Loucy (cell line): ENCODE results near the gene CDYL.

ENCODE experiments used
- H2AFZ ChIP-seq: fragments of 200-600 bp; sonication (generic); 2 replicates; pipeline ENCODE4 v1.6.0; 2016; ENCODE audit warnings: antibody characterized with exemption, mild to moderate bottlenecking, low read length, moderate library complexity
- H3F3A ChIP-seq: fragments of 200-600 bp; 2 replicates; pipeline ENCODE4 v1.6.0; 2016; ENCODE audit warnings: antibody characterized with exemption, low read depth, mild to moderate bottlenecking
- H3K27me3 ChIP-seq: fragments of 200-600 bp; sonication (generic); 2 replicates; pipeline ENCODE4 v1.6.1; 2014; ENCODE audit warnings: low read length, mild to moderate bottlenecking; ENCODE audit not compliant: insufficient read depth, poor library complexity, severe bottlenecking
- H3K36me3 ChIP-seq: fragments of 200-600 bp; sonication (generic); 2 replicates; pipeline ENCODE4 v1.6.1; 2016; ENCODE audit warnings: low read length; ENCODE audit not compliant: insufficient read depth
- H3K4me1 ChIP-seq: fragments of 200-600 bp; sonication (generic); 2 replicates; pipeline ENCODE4 v1.5.1; 2014; ENCODE audit warnings: low read length, mild to moderate bottlenecking; ENCODE audit not compliant: insufficient read depth, poor library complexity, severe bottlenecking
- H3K4me2 ChIP-seq: fragments of 200-600 bp; sonication (generic); 2 replicates; pipeline ENCODE4 v1.6.0; 2014; ENCODE audit warnings: antibody characterized with exemption, low read length, low read depth, mild to moderate bottlenecking; ENCODE audit not compliant: poor library complexity, severe bottlenecking
- H3K4me3 ChIP-seq: fragments of 200-600 bp; sonication (generic); 2 replicates; pipeline ENCODE4 v1.5.1; 2014; ENCODE audit warnings: low read length, mild to moderate bottlenecking, mixed read lengths; ENCODE audit not compliant: poor library complexity, severe bottlenecking
- H3K79me2 ChIP-seq: fragments of 200-600 bp; sonication (generic); 2 replicates; pipeline ENCODE4 v1.6.1; 2014; ENCODE audit warnings: low read length; ENCODE audit not compliant: insufficient read depth
- H3K9ac ChIP-seq: fragments of 200-600 bp; sonication (generic); 2 replicates; pipeline ENCODE4 v1.6.0; 2014; ENCODE audit warnings: mild to moderate bottlenecking, low read depth, low read length, moderate library complexity; ENCODE audit not compliant: poor library complexity, severe bottlenecking
- H3K9me2 ChIP-seq: fragments of 200-600 bp; sonication (generic); replicated peaks from 2 replicates; pipeline ENCODE4 v1.6.1; 2016; ENCODE audit warnings: low read depth, low read length, mixed read lengths
- H3K9me3 ChIP-seq: fragments of 200-600 bp; sonication (generic); 2 replicates; pipeline ENCODE4 v1.6.1; 2014; ENCODE audit warnings: mild to moderate bottlenecking, antibody characterized with exemption, low read length, low read depth; ENCODE audit not compliant: insufficient read depth
- H4K20me1 ChIP-seq: fragments of 200-600 bp; sonication (generic); 2 replicates; pipeline ENCODE4 v1.6.0; 2014; ENCODE audit warnings: antibody characterized with exemption, low read length, mild to moderate bottlenecking; ENCODE audit not compliant: insufficient read depth, poor library complexity, severe bottlenecking
- EZH2phosphoT487 ChIP-seq: fragments of 200-600 bp; IDR thresholded peaks from 2 replicates; pipeline ENCODE4 v1.6.1; 2018; ENCODE audit warnings: antibody characterized with exemption, mild to moderate bottlenecking, moderate library complexity, borderline replicate concordance
- TF ChIP-seq, protein P1 (sequence below): fragments of 200-600 bp; sonication (generic); conservative IDR thresholded peaks from 2 replicates; pipeline ENCODE4 v1.5.1; 2014; ENCODE audit warnings: mild to moderate bottlenecking, antibody characterized with exemption, low read length

CDYL gene

DNA sequence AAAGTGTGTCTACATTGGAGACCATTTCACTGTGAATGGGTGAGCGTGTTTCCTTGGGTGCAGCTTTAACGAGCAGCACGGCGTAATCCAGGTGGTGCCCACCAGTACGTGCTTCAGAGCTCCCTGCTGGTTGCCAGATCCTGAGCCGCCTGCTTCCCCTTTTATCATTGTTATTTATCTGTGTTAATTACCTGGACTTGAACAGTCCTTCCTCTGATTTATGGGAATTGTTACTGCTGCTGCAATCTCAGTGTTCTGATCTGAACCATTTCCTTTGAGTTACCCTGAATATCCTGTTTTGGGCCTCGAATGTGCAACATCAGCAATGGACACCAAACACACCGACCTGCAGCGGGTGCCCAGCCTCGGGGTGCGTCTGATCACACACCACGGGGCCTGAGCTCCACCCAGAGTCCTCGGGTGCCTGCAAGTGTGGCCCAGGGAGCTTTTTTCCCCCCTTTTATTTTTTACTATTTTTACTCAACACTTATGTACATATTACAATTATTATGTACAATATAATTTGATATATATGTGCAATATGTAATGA lies 146.4 kb downstream of the CDYL start:
- no peak overlapping the region for H3K4me2 ChIP-seq
- peaks cover 80% of the 10 kb centered on the region for H3K79me2 ChIP-seq
- no peak overlapping the region for H3K9ac ChIP-seq
- H3F3A ChIP-seq, result peaks cover 12% of the 10 kb centered on the region
- peaks cover 43% of the 10 kb centered on the region for H3K4me1 ChIP-seq
- no peak overlapping the region for H2AFZ ChIP-seq
- H3K9me3 ChIP-seq, result no peaks in the 10 kb centered on the region
- H3K9me2 ChIP-seq, result no peaks in the 10 kb centered on the region
- TF ChIP-seq, protein P1, sequence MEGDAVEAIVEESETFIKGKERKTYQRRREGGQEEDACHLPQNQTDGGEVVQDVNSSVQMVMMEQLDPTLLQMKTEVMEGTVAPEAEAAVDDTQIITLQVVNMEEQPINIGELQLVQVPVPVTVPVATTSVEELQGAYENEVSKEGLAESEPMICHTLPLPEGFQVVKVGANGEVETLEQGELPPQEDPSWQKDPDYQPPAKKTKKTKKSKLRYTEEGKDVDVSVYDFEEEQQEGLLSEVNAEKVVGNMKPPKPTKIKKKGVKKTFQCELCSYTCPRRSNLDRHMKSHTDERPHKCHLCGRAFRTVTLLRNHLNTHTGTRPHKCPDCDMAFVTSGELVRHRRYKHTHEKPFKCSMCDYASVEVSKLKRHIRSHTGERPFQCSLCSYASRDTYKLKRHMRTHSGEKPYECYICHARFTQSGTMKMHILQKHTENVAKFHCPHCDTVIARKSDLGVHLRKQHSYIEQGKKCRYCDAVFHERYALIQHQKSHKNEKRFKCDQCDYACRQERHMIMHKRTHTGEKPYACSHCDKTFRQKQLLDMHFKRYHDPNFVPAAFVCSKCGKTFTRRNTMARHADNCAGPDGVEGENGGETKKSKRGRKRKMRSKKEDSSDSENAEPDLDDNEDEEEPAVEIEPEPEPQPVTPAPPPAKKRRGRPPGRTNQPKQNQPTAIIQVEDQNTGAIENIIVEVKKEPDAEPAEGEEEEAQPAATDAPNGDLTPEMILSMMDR, result no peak
- no peak for TF ChIP-seq EZH2phosphoT487
- H4K20me1 ChIP-seq, result peaks cover 17% of the 10 kb centered on the region
- H3K27me3 ChIP-seq, result no peaks in the 10 kb centered on the region
- H3K4me3 ChIP-seq, result no peak overlapping the region
- no peaks in the 10 kb centered on the region for H3K36me3 ChIP-seq

DNA sequence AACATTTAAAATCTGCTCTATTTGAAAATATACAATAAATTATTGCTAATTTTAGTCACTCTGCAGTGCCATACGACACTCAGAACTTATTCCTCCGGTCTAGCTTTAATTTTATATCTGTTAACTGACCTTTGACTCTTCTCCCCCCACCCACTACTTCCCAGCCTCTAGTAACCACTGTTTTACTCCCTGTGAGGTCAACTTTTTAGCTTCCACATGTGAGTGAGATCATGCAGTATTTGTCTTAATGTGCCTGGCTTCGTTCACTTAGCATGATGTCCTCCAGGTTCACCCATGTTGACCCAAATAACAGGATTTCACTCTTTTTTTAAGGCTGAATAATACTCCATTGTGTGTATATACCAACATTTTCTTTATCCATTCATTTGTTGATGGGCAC lies 146.9 kb downstream of the CDYL start:
- no peaks in the 10 kb centered on the region for H3K27me3 ChIP-seq
- no peak overlapping the region for H3K4me3 ChIP-seq
- no peak overlapping the region for H2AFZ ChIP-seq
- H3K9me3 ChIP-seq, result no peaks in the 10 kb centered on the region
- H3K4me1 ChIP-seq, result peaks cover 42% of the 10 kb centered on the region
- no peaks in the 10 kb centered on the region for H3K9me2 ChIP-seq
- no peak overlapping the region for H3K9ac ChIP-seq
- H3K36me3 ChIP-seq, result no peaks in the 10 kb centered on the region
- H3K4me2 ChIP-seq, result no peak overlapping the region
- H3K79me2 ChIP-seq, result peaks cover 80% of the 10 kb centered on the region
- no peak for TF ChIP-seq EZH2phosphoT487
- TF ChIP-seq, protein P1, result no peak
- peaks cover 11% of the 10 kb centered on the region for H3F3A ChIP-seq
- H4K20me1 ChIP-seq, result peaks cover 17% of the 10 kb centered on the region

DNA sequence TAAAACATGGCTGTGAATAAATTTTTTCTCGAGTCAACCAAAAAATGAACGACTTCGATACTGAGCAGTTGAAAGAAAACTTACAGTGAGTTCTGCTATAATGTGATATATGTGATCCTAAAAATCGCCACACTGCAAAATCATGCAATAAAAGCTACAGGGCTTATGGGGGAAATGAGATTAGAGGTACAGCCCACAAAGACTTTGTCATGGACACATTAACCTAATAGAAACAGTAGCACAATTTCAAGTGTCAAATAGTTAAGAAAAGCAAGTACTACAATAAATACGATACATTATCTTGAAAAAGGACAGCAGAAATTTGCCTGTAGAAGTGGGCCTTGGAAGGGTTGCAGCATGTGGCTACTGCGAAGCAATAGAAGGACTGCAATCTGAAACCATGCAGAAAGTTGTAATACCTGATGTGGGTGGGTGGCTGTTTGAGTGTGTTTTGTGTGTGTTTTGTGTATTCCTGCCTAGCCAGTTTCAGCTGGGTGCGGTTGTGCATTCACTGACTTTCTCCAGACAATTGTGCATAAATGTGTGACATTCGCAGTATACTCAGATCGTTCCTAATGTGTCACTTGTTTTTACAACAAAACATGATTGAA lies 148.6 kb downstream of the CDYL start:
- H3K4me3 ChIP-seq, result peak overlapping the region; percentile 61
- no peak for TF ChIP-seq EZH2phosphoT487
- TF ChIP-seq, protein P1, result no peak
- H3K9ac ChIP-seq, result no peak overlapping the region
- H3K9me3 ChIP-seq, result no peaks in the 10 kb centered on the region
- no peaks in the 10 kb centered on the region for H3K27me3 ChIP-seq
- H3K79me2 ChIP-seq, result peaks cover 70% of the 10 kb centered on the region
- H3K36me3 ChIP-seq, result no peaks in the 10 kb centered on the region
- no peaks in the 10 kb centered on the region for H3K9me2 ChIP-seq
- peaks cover 16% of the 10 kb centered on the region for H3F3A ChIP-seq
- peaks cover 47% of the 10 kb centered on the region for H3K4me1 ChIP-seq
- H3K4me2 ChIP-seq, result peak overlapping the region; percentile 77
- H2AFZ ChIP-seq, result no peak overlapping the region
- H4K20me1 ChIP-seq, result peaks cover 28% of the 10 kb centered on the region
